SJSA1 (cell line): ENCODE measurements around the gene TIAL1. TPM values are rescaled to one million over a fixed set of nuclear protein-coding genes. Genes with fewer than 3 reads are reported as not detected.
"Not testable (repeated sequence)": the region's sequence is repeated elsewhere in the genome, so short reads cannot be mapped to it uniquely, and the experiment has no call there.

Experiments
- DNase-seq, 2 experiments: peaks; one replicate each; pipeline ENCODE4 v3.0.0-alpha.2; 2015 to 2020; ENCODE audit warnings: low spot score in 2 of 2, low read depth in 1 of 2
- H3K27ac ChIP-seq: fragments of 250-450 bp; sonication (Bioruptor Pico); 2 replicates; pipeline ENCODE4 v1.5.1; 2020; ENCODE audit warnings: mild to moderate bottlenecking, moderate library complexity
- H3K27me3 ChIP-seq: fragments of 250-450 bp; sonication (Bioruptor Pico); replicated peaks from 2 replicates; pipeline ENCODE4 v1.5.1; 2020; ENCODE audit warnings: mild to moderate bottlenecking, moderate library complexity
- H3K36me3 ChIP-seq: fragments of 250-450 bp; sonication (Bioruptor Pico); 2 replicates; pipeline ENCODE4 v1.5.1; 2020; ENCODE audit warnings: mild to moderate bottlenecking
- H3K4me1 ChIP-seq: fragments of 250-450 bp; sonication (Bioruptor Pico); replicated peaks from 2 replicates; pipeline ENCODE4 v1.6.1; 2021; ENCODE audit warnings: mild to moderate bottlenecking
- H3K4me3 ChIP-seq: fragments of 250-450 bp; sonication (Bioruptor Pico); 2 replicates; pipeline ENCODE4 v1.5.1; 2020; ENCODE audit warnings: mild to moderate bottlenecking
- H3K9me3 ChIP-seq: fragments of 250-450 bp; sonication (Bioruptor Pico); replicated peaks from 2 replicates; pipeline ENCODE4 v1.5.1; 2020; ENCODE audit warnings: mild to moderate bottlenecking
- total RNA-seq: library from RNA; depleted of rRNA; stranded (reverse); fragments of >200 nt; shearing (Covaris generic); gene quantifications from 2 replicates; pipeline ENCODE4 v1.2.3, GENCODE V29; 2014

TIAL1 gene
- total RNA-seq, 1 experiment from 2014 or later: 47.8 TPM

- Histone ChIP-seq H3K27ac (no peak overlapping the region), H3K4me3 (no peak overlapping the region), H3K4me1 (peaks cover 5% of the 10 kb centered on the region; the same call in 1 of the 2 replicates), H3K27me3 (no peaks in the 10 kb centered on the region), H3K36me3 (no peaks in the 10 kb centered on the region), H3K9me3 (no peaks in the 10 kb centered on the region)
- DNase-seq: peak; percentile 27 to 49
Observed at GRCh38 chr10:119602241-119603095, 5.7 kb upstream of the TIAL1 start.

GRCh38 chr10:119598397-119598796, 1.6 kb upstream of the TIAL1 start:
- DNase-seq: no peak
- Histone ChIP-seq H3K9me3 (no peaks in the 10 kb centered on the region), H3K27ac (no peak overlapping the region), H3K36me3 (peaks cover 23% of the 10 kb centered on the region), H3K4me3 (no peak overlapping the region), H3K27me3 (no peaks in the 10 kb centered on the region), H3K4me1 (peaks cover 20% of the 10 kb centered on the region)

GRCh38 chr10:119597405-119598186, 832 bp upstream of the TIAL1 start:
- no peak for DNase-seq
- Histone ChIP-seq H3K27ac (peak overlapping the region; percentile 30), H3K36me3 (peaks cover 27% of the 10 kb centered on the region)

GRCh38 chr10:119595676-119596515, 868 bp downstream of the TIAL1 start:
- no peaks in the 10 kb centered on the region for H3K27me3 ChIP-seq
- DNase-seq: peak; percentile 53 to 54
- H3K27ac ChIP-seq: peak overlapping the region; percentile 90
- H3K9me3 ChIP-seq: no peaks in the 10 kb centered on the region
- H3K36me3 ChIP-seq: peaks cover 27% of the 10 kb centered on the region
- H3K4me3 ChIP-seq: peak overlapping the region; percentile 71
- H3K4me1 ChIP-seq: peaks cover 20% of the 10 kb centered on the region

More at GRCh38 chr10:119597405-119598186, 832 bp upstream of the TIAL1 start:
- Histone ChIP-seq H3K27me3 (no peaks in the 10 kb centered on the region), H3K4me1 (peaks cover 20% of the 10 kb centered on the region), H3K9me3 (no peaks in the 10 kb centered on the region), H3K4me3 (peak overlapping the region; percentile 71)

- peak overlapping the region; percentile 71 for H3K4me3 ChIP-seq
- H3K4me1 ChIP-seq: peaks cover 20% of the 10 kb centered on the region
- H3K9me3 ChIP-seq: no peaks in the 10 kb centered on the region
- no peaks in the 10 kb centered on the region for H3K27me3 ChIP-seq
- DNase-seq: peak in 1 of 2 experiments; percentile 58
- H3K27ac ChIP-seq: peak overlapping the region; percentile 90
- H3K36me3 ChIP-seq: peaks cover 32% of the 10 kb centered on the region
Observed at GRCh38 chr10:119595134-119595675, 1.6 kb downstream of the TIAL1 start.

GRCh38 chr10:119588071-119588470, 8.7 kb downstream of the TIAL1 start:
- no peak overlapping the region for H3K27ac ChIP-seq
- no peak for DNase-seq
- H3K36me3 ChIP-seq: peaks cover 69% of the 10 kb centered on the region
- H3K4me1 ChIP-seq: no peaks in the 10 kb centered on the region
- H3K27me3 ChIP-seq: no peaks in the 10 kb centered on the region
- H3K4me3 ChIP-seq: no peak overlapping the region
- H3K9me3 ChIP-seq: no peaks in the 10 kb centered on the region

- Histone ChIP-seq H3K4me1 (no peaks in the 10 kb centered on the region), H3K36me3 (peaks cover 90% of the 10 kb centered on the region), H3K4me3 (no peak overlapping the region), H3K9me3 (no peaks in the 10 kb centered on the region), H3K27me3 (no peaks in the 10 kb centered on the region), H3K27ac (no peak overlapping the region)
- DNase-seq: no peak
Observed at GRCh38 chr10:119578355-119578754, 18.4 kb downstream of the TIAL1 start.

GRCh38 chr10:119575991-119576390, 20.8 kb downstream of the TIAL1 start:
- no peak for DNase-seq
- Histone ChIP-seq H3K9me3 (no peaks in the 10 kb centered on the region), H3K4me1 (no peaks in the 10 kb centered on the region), H3K27ac (no peak overlapping the region), H3K4me3 (no peak overlapping the region), H3K36me3 (peaks cover 79% of the 10 kb centered on the region), H3K27me3 (no peaks in the 10 kb centered on the region)

GRCh38 chr10:119575506-119575905, 21.3 kb downstream of the TIAL1 start:
- H3K9me3 ChIP-seq: no peaks in the 10 kb centered on the region
- H3K36me3 ChIP-seq: peaks cover 75% of the 10 kb centered on the region
- no peak overlapping the region for H3K27ac ChIP-seq
- no peak for DNase-seq
- no peak overlapping the region for H3K4me3 ChIP-seq
- H3K27me3 ChIP-seq: no peaks in the 10 kb centered on the region
- no peaks in the 10 kb centered on the region for H3K4me1 ChIP-seq

- DNase-seq: no peak
- Histone ChIP-seq H3K36me3 (peaks cover 9% of the 10 kb centered on the region), H3K9me3 (no peaks in the 10 kb centered on the region), H3K4me1 (no peaks in the 10 kb centered on the region), H3K27me3 (no peaks in the 10 kb centered on the region), H3K4me3 (no peak overlapping the region), H3K27ac (no peak overlapping the region)
Observed at GRCh38 chr10:119567978-119568377, 28.8 kb downstream of the TIAL1 start.

GRCh38 chr10:119562097-119562496, 34.7 kb downstream of the TIAL1 start:
- DNase-seq: no peak
- no peaks in the 10 kb centered on the region for H3K27me3 ChIP-seq
- H3K4me1 ChIP-seq: no peaks in the 10 kb centered on the region
- no peaks in the 10 kb centered on the region for H3K9me3 ChIP-seq
- H3K27ac ChIP-seq: no peak overlapping the region
- H3K4me3 ChIP-seq: no peak overlapping the region
- H3K36me3 ChIP-seq: no peaks in the 10 kb centered on the region

GRCh38 chr10:119559511-119559910, 37.3 kb downstream of the TIAL1 start:
- H3K27ac ChIP-seq, H3K27me3 ChIP-seq, H3K4me1 ChIP-seq, H3K36me3 ChIP-seq, DNase-seq, H3K4me3 ChIP-seq, H3K9me3 ChIP-seq: not testable (repeated sequence)

GRCh38 chr10:119556081-119556480, 40.7 kb downstream of the TIAL1 start:
- H3K9me3 ChIP-seq, H3K36me3 ChIP-seq, H3K4me3 ChIP-seq, H3K4me1 ChIP-seq, H3K27me3 ChIP-seq, DNase-seq, H3K27ac ChIP-seq: not testable (repeated sequence)
